ENCODE results near the gene GABRP.

DNA sequence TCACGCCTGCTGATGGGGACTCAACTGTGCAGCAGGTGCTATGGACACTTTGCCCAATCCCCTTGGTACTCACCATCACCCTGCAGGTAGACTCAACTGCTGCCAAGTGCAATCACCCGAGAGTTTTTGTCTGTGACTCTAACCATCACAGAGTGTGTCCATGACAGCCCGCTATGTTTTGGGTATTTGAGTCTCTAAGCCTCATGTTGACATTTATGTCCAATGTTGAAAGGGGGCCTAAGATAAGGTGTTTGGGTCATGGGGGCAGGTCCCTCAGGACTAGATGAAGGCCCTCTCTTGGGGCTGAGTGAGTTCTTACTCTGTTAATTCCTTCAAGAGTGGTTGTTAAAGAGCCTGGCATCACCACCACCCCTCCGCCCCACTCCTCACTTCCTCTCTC, 44.1 kb upstream of the GABRP start:
- TF ChIP-seq POLR2A (IDR thresholded peaks at IDR 0.05) (no peak), EP300 (IDR thresholded peaks at IDR 0.05) (no peak)
